Tibial artery (tissue), 4 donors: ENCODE results near the gene BRD2.

Experiments
- DNase-seq, 2 donors: peaks; one replicate each; pipeline ENCODE4 v3.0.0-alpha.2; 2019
- H3K27ac ChIP-seq, 2 donors: fragments of 200-600 bp; sonication (generic) in 1 of 2; 1 replicate in 1 of 2; 2 replicates in 1 of 2; pipeline ENCODE4 v1.5.1; 2018 to 2019; ENCODE audit warnings: mild to moderate bottlenecking in 1 of 2
- H3K27me3 ChIP-seq, 2 donors: fragments of 200-600 bp; sonication (generic) in 1 of 2; one replicate each; pipeline versions ENCODE4 v1.5.1 to v1.6.0; 2016 to 2019
- H3K36me3 ChIP-seq, 3 donors: fragments of 200-600 bp; sonication (generic) in 2 of 3; one replicate each; pipeline ENCODE4 v1.5.1; 2016 to 2019; ENCODE audit warnings: mild to moderate bottlenecking in 2 of 3
- H3K4me1 ChIP-seq, 4 donors: fragments of 200-600 bp; sonication (generic) in 2 of 4; 1 replicate in 3 of 4; 2 replicates in 1 of 4; pipeline ENCODE4 v1.5.1; 2016 to 2019
- H3K4me3 ChIP-seq, 2 donors: fragments of 200-600 bp; sonication (generic) in 1 of 2; 1 replicate in 1 of 2; 2 replicates in 1 of 2; pipeline ENCODE4 v1.5.1; 2018 to 2019; ENCODE audit warnings: mild to moderate bottlenecking in 2 of 2
- H3K9me3 ChIP-seq, 3 donors: fragments of 200-600 bp; sonication (generic) in 1 of 3; one replicate each; pipeline ENCODE4 v1.5.1; 2016 to 2019
- CTCF ChIP-seq, 2 experiments: fragments of 200-600 bp in 1 of 2; fragments of 450-650 bp in 1 of 2; IDR thresholded peaks; one replicate each; pipeline ENCODE4 v1.5.1; 2017 to 2019; ENCODE audit warnings: antibody characterized with exemption in 2 of 2, mild to moderate bottlenecking in 1 of 2, moderate library complexity in 1 of 2
- intact Hi-C: fragments of 100-400 bp; cut with DNase I; formaldehyde crosslinking; loops from one replicate; pipeline ENCODE4 v1.15.0; 2023; ENCODE audit warnings: low total_unique reads

The BRD2 gene

GRCh38 chr6:33021917-33022316 is 53.5 kb downstream of the BRD2 start:
- H3K27me3 ChIP-seq: no peaks in the 10 kb centered on the region
- DNase-seq: no peak
- H3K27ac ChIP-seq: no peak overlapping the region
- H3K9me3 ChIP-seq: no peaks in the 10 kb centered on the region
- no peak for TF ChIP-seq CTCF (IDR thresholded peaks at IDR 0.05)
- no peak overlapping the region for H3K4me3 ChIP-seq
- intact Hi-C loops: loop anchor here (10.0 kb wide), 1 partner anchor 53 kb away; the partner anchor contains the start of genes HLA-DPA1 and HLA-DPB1
- H3K36me3 ChIP-seq: no peaks in the 10 kb centered on the region
- peaks cover 0 to 20% (median 2%) of the 10 kb centered on the region in 4 donors for H3K4me1 ChIP-seq

GRCh38 chr6:33023536-33023935 is 55.1 kb downstream of the BRD2 start:
- no peaks in the 10 kb centered on the region for H3K9me3 ChIP-seq
- no peak for TF ChIP-seq CTCF (IDR thresholded peaks at IDR 0.05)
- H3K4me3 ChIP-seq: no peak overlapping the region
- no peak overlapping the region for H3K27ac ChIP-seq
- intact Hi-C loops: loop anchor here (10.0 kb wide), 1 partner anchor 51 kb away; the partner anchor contains the start of genes HLA-DPA1 and HLA-DPB1
- no peaks in the 10 kb centered on the region for H3K36me3 ChIP-seq
- peaks cover 0 to 11% (median under 1%) of the 10 kb centered on the region in 4 donors for H3K4me1 ChIP-seq
- H3K27me3 ChIP-seq: no peaks in the 10 kb centered on the region
- no peak for DNase-seq

- Histone ChIP-seq H3K36me3 (no peaks in the 10 kb centered on the region), H3K27me3 (no peaks in the 10 kb centered on the region), H3K9me3 (no peaks in the 10 kb centered on the region), H3K4me3 (no peak overlapping the region), H3K4me1 (peaks cover 0 to 4% (median 0%) of the 10 kb centered on the region in 4 donors), H3K27ac (no peak overlapping the region)
- intact Hi-C loops: loop anchor here (10.0 kb wide), 1 partner anchor 50 kb away; the partner anchor contains the start of genes HLA-DPA1 and HLA-DPB1
- TF ChIP-seq CTCF (IDR thresholded peaks at IDR 0.05): no peak
- no peak for DNase-seq
Measured at GRCh38 chr6:33024521-33024920, 56.1 kb downstream of the BRD2 start.

- Histone ChIP-seq H3K4me3 (no peak overlapping the region), H3K4me1 (no peaks in the 10 kb centered on the region), H3K9me3 (no peaks in the 10 kb centered on the region), H3K27me3 (peaks cover 0 to 6% of the 10 kb centered on the region in 2 donors), H3K36me3 (no peaks in the 10 kb centered on the region), H3K27ac (no peak overlapping the region)
- no peak for TF ChIP-seq CTCF (IDR thresholded peaks at IDR 0.05)
- intact Hi-C loops: loop anchor here (10.0 kb wide), 1 partner anchor 46 kb away; the partner anchor contains the start of genes HLA-DPA1 and HLA-DPB1
- DNase-seq: no peak
Measured at GRCh38 chr6:33028220-33028849, 59.9 kb downstream of the BRD2 start.

- H3K9me3 ChIP-seq: peaks cover 0 to 2% (median 0%) of the 10 kb centered on the region in 3 donors
- no peaks in the 10 kb centered on the region for H3K4me1 ChIP-seq
- DNase-seq: no peak
- H3K27ac ChIP-seq: peak overlapping the region in 1 of 2 donors; percentile 33
- H3K36me3 ChIP-seq: no peaks in the 10 kb centered on the region
- no peak for TF ChIP-seq CTCF (IDR thresholded peaks at IDR 0.05)
- intact Hi-C loops: loop anchor here (10.0 kb wide), 1 partner anchor 45 kb away; the partner anchor contains the start of genes HLA-DPA1 and HLA-DPB1
- H3K4me3 ChIP-seq: no peak overlapping the region
- H3K27me3 ChIP-seq: peaks cover 0 to 10% of the 10 kb centered on the region in 2 donors
Measured at GRCh38 chr6:33029328-33030184, 61.2 kb downstream of the BRD2 start.
